Epithelial cell of esophagus (primary cell): ENCODE results near the gene RXRB.
A peak's percentile ranks its signal among the peaks of the same experiment; 100 is the strongest.

ENCODE experiments used
- DNase-seq: peaks from one replicate; pipeline ENCODE4 v3.0.0; 2010; ENCODE audit warnings: low read depth
- H3K4me3 ChIP-seq: 2 replicates; pipeline ENCODE4 v1.5.1; 2011; ENCODE audit warnings: mild to moderate bottlenecking, low read length, control low read depth
- TF ChIP-seq, protein P1 (sequence below): IDR thresholded peaks from 2 replicates; pipeline ENCODE4 v1.5.1; 2011; ENCODE audit warnings: low read depth, mild to moderate bottlenecking, low read length, control low read depth, inconsistent platforms; ENCODE audit not compliant: insufficient read depth; ENCODE audit errors: missing control alignments

The RXRB gene

DNA sequence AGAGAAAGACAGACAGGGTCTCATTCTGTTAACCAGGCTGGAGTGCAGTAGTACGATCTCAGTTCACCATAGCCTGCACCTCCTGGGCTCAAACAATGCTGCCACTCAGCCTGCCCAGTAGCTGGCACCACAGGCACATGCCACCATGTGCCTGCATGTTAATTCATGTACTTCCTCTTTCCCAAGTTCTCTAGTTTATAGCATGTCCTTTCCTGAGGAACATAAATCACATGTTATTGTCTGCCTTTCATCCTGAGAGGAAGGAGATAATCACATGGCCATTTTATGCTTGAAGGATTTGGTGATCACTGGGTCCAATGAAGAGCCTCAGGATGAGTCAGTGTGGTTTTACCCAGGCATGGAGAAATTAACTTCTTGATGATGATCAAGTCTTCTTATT is 56.1 kb downstream of the RXRB start:
- TF ChIP-seq, protein P1, sequence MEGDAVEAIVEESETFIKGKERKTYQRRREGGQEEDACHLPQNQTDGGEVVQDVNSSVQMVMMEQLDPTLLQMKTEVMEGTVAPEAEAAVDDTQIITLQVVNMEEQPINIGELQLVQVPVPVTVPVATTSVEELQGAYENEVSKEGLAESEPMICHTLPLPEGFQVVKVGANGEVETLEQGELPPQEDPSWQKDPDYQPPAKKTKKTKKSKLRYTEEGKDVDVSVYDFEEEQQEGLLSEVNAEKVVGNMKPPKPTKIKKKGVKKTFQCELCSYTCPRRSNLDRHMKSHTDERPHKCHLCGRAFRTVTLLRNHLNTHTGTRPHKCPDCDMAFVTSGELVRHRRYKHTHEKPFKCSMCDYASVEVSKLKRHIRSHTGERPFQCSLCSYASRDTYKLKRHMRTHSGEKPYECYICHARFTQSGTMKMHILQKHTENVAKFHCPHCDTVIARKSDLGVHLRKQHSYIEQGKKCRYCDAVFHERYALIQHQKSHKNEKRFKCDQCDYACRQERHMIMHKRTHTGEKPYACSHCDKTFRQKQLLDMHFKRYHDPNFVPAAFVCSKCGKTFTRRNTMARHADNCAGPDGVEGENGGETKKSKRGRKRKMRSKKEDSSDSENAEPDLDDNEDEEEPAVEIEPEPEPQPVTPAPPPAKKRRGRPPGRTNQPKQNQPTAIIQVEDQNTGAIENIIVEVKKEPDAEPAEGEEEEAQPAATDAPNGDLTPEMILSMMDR, result peak; percentile 7
- DNase-seq, result peak; percentile 36

More for the DNA sequence above, 56.1 kb downstream of the RXRB start:
- no peak overlapping the region for H3K4me3 ChIP-seq
